ENCODE data around the gene CMTM4. TPM values are rescaled to one million over a fixed set of nuclear protein-coding genes. Genes with fewer than 3 reads are reported as not detected.

CMTM4 gene
- total and polyA plus RNA-seq, 11 donors: 4.5 to 22.5 (median 12.2) TPM

- peaks cover 0 to 90% (median 81%) of the 10 kb centered on the region in 9 donors for H3K36me3 ChIP-seq
- no peaks in the 10 kb centered on the region for H3K9me3 ChIP-seq
- ATAC-seq (peak; percentile 94 to 98 (median 97)), DNase-seq (peak; percentile 88 to 94 (median 93))
- 9 to 28% (median 12%) methylated on average over 10 of the region's 10 CpGs for WGBS, 4 donors
- intact Hi-C loops (cut with DNase I): loop anchor here in 4 of 10 donors (1.0 to 10.0 kb wide), 5 partner anchors 10 to 1493 kb away; partner anchors contain the start of genes DYNC1LI2 (in 2 of the 4), CMTM4 (in 1 of the 4) and ESRP2 (in 1 of the 4)
- H3K4me1 ChIP-seq: peaks cover 13 to 67% (median 41%) of the 10 kb centered on the region in 12 donors
- peak overlapping the region; percentile 63 to 94 (median 86) for H3K27ac ChIP-seq
- peak in 1 of 12 donors; percentile 11 for TF ChIP-seq CTCF (IDR thresholded peaks at IDR 0.05)
- TF ChIP-seq POLR2A (IDR thresholded peaks at IDR 0.05): no peak
- no peaks in the 10 kb centered on the region for H3K27me3 ChIP-seq
- H3K4me3 ChIP-seq: peak overlapping the region in 7 of 12 donors; percentile 1 to 17 (median 9)
Measured at GRCh38 chr16:66741169-66741900, 44.8 kb upstream of the CMTM4 start.

GRCh38 chr16:66740533-66740932, 44.0 kb upstream of the CMTM4 start:
- intact Hi-C loops (cut with DNase I): loop anchor here in 3 of 10 donors (1.0 to 10.0 kb wide), 5 partner anchors 11 to 1494 kb away; partner anchors contain the start of genes CMTM4 (in 1 of the 3), DYNC1LI2 (in 1 of the 3) and ESRP2 (in 1 of the 3)
- peak overlapping the region in 1 of 12 donors; percentile 12 for H3K4me3 ChIP-seq
- DNase-seq (no peak), ATAC-seq (peak; percentile 38 to 83 (median 65))
- peak overlapping the region; percentile 49 to 94 (median 86) for H3K27ac ChIP-seq
- WGBS, 4 donors: 38 to 58% (median 45%) methylated on average over 2 of the region's 2 CpGs
- H3K4me1 ChIP-seq: peaks cover 13 to 64% (median 39%) of the 10 kb centered on the region in 12 donors
- TF ChIP-seq POLR2A (IDR thresholded peaks at IDR 0.05) (peak in 1 of 2 donors; percentile 26), CTCF (IDR thresholded peaks at IDR 0.05) (no peak)
- H3K36me3 ChIP-seq: peaks cover 0 to 90% (median 82%) of the 10 kb centered on the region in 9 donors
- no peaks in the 10 kb centered on the region for H3K27me3 ChIP-seq
- no peaks in the 10 kb centered on the region for H3K9me3 ChIP-seq

DNA sequence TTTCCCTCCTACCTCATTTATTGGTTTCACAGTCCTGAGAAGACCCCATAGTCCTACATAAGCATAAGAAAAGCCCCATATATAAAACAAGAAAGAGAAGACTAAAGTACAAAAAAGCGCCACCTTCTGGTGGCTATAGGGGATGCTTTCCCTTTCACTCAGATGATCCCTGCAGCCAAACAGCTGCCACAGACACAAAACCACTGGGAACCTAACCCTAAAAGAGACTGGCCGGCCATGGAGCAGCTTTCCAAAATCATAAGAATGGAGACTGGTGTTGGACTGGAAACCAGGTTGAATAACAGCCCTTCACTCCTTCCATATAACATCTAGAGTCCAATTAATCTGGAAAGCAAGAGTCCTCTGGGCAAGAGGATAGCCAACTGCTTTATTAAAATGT, 43.5 kb upstream of the CMTM4 start:
- Histone ChIP-seq H3K9me3 (no peaks in the 10 kb centered on the region), H3K4me1 (peaks cover 13 to 64% (median 39%) of the 10 kb centered on the region in 12 donors), H3K36me3 (peaks cover 0 to 90% (median 82%) of the 10 kb centered on the region in 9 donors), H3K27ac (peak overlapping the region; percentile 42 to 94 (median 86)), H3K4me3 (no peak overlapping the region), H3K27me3 (no peaks in the 10 kb centered on the region)
- TF ChIP-seq CTCF (IDR thresholded peaks at IDR 0.05) (peak; percentile 35 to 67 (median 50)), POLR2A (IDR thresholded peaks at IDR 0.05) (no peak)
- 43 to 60% (median 47%) methylated on average over 2 of the region's 2 CpGs for WGBS, 4 donors
- intact Hi-C loops (cut with DNase I): loop anchor here in 3 of 10 donors (1.0 to 10.0 kb wide), 5 partner anchors 11 to 1495 kb away; partner anchors contain the start of genes CMTM4 (in 1 of the 3), DYNC1LI2 (in 1 of the 3) and ESRP2 (in 1 of the 3)
- ATAC-seq (no peak), DNase-seq (no peak)

- no peak for DNase-seq
- Histone ChIP-seq H3K9me3 (no peaks in the 10 kb centered on the region), H3K4me1 (peaks cover 6 to 26% (median 18%) of the 10 kb centered on the region in 12 donors), H3K27me3 (no peaks in the 10 kb centered on the region), H3K4me3 (no peak overlapping the region), H3K27ac (no peak overlapping the region), H3K36me3 (peaks cover 0 to 97% (median 91%) of the 10 kb centered on the region in 9 donors)
- 87 to 93% (median 92%) methylated on average over 4 of the region's 4 CpGs for WGBS, 4 donors
- TF ChIP-seq POLR2A (IDR thresholded peaks at IDR 0.05): no peak
- no peak for TF ChIP-seq CTCF (IDR thresholded peaks at IDR 0.05)
- no peak for ATAC-seq
- intact Hi-C loops (cut with DNase I): no loop called here
Measured at GRCh38 chr16:66735891-66736290, 39.3 kb upstream of the CMTM4 start.
